GM12891 (cell line): ENCODE measurements around the gene DOCK4.
A peak's percentile ranks its signal among the peaks of the same experiment; 100 is the strongest.

ENCODE experiments used
- DNase-seq: peaks from one replicate; pipeline ENCODE4 v3.0.0; 2011; ENCODE audit warnings: low spot score; ENCODE audit not compliant: insufficient read length
- FAIRE-seq: peaks from 2 replicates; lab custom pipeline; 2011; peaks lifted over from hg19 to GRCh38; lab: Jason Lieb, UNC
- PAX5 ChIP-seq: IDR thresholded peaks from 2 replicates; pipeline ENCODE4 v1.6.1; 2011; ENCODE audit warnings: low read length, moderate library complexity, mild to moderate bottlenecking; ENCODE audit not compliant: insufficient read depth, severe bottlenecking
- POLR2A ChIP-seq: IDR thresholded peaks from 2 replicates; pipeline ENCODE4 v1.6.1; 2011; ENCODE audit warnings: low read depth, low read length, control low read depth
- POLR2AphosphoS5 ChIP-seq: IDR thresholded peaks from 2 replicates; pipeline ENCODE4 v1.6.1; 2011; ENCODE audit warnings: low read depth, low read length, control low read depth
- POU2F2 ChIP-seq: IDR thresholded peaks from 2 replicates; pipeline ENCODE4 v1.6.1; 2011; ENCODE audit warnings: low read depth, mild to moderate bottlenecking, control low read depth, low read length, moderate library complexity
- SPI1 ChIP-seq: IDR thresholded peaks from 2 replicates; pipeline ENCODE4 v1.6.1; 2011; ENCODE audit warnings: low read depth, low read length, control low read depth
- TAF1 ChIP-seq: IDR thresholded peaks from 2 replicates; pipeline ENCODE4 v1.6.1; 2011; ENCODE audit warnings: low read depth, low read length, control low read depth

Gene DOCK4

DNA sequence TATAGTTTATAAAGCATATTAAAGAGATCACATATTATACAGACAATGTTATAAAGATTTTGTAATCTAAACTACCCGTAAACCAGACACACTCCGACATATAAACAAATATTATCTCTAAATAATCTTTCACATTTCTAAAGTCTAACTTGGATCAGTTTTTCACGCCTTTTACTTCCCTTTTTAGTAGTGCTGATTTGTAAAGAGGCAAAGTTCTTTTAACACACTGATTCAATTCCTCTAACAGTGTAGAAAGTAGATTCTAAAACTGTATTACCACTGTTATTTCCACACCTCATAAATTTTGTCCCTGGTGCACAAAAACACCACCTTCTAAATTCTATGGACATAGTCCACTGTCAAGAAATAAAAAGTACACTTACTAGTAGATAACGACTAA lies 230.9 kb downstream of the DOCK4 start:
- DNase-seq, result no peak
- no peak for FAIRE-seq

DNA sequence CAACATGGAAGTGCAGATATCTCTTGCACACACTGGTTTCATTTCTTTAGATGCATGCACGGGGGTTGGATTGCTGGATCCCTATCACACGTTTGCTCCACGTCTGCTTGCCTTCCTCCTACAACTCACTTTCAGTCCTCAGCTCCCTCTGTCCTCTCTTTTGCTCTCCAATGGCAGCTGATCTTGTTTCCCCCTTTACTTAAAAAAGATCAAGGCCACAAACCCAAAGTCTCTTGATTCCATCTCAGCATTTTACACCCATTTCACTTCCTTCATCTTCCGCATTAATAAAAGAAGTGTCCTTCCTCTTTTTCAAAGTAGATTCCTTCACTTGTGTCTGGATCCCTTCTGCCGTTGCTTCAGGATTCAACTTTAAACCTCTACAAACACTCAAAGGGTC lies 245.2 kb downstream of the DOCK4 start:
- FAIRE-seq (no peak), DNase-seq (no peak)
- TF ChIP-seq POLR2A (no peak), POLR2AphosphoS5 (no peak), PAX5 (no peak), TAF1 (no peak), POU2F2 (no peak), SPI1 (no peak)

More for the DNA sequence above, 230.9 kb downstream of the DOCK4 start:
- TF ChIP-seq POLR2AphosphoS5 (no peak), TAF1 (no peak), POU2F2 (no peak), PAX5 (no peak), SPI1 (no peak), POLR2A (no peak)

DNA sequence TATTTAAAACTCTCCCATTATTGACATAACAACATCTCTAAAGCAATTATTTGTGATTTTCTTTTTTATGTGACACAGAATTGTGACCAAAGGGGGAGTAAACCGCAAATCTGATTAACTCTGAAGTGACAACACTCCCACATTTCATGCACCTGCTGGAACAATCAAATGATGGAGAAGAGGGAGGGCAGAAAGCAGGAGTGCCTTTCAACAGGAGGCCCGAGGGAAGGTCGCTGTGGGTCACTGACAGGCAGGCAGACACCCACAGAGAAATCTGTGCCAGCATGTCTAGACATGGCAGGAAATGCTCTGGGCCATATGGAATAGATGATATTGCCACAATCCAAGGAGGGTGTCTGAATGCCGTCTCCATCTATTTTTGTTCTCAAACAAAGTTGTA lies 247.3 kb downstream of the DOCK4 start:
- FAIRE-seq, result no peak
- TF ChIP-seq POU2F2, result no peak
- TF ChIP-seq POLR2AphosphoS5, result no peak
- no peak for TF ChIP-seq SPI1
- TF ChIP-seq POLR2A, result no peak

DNA sequence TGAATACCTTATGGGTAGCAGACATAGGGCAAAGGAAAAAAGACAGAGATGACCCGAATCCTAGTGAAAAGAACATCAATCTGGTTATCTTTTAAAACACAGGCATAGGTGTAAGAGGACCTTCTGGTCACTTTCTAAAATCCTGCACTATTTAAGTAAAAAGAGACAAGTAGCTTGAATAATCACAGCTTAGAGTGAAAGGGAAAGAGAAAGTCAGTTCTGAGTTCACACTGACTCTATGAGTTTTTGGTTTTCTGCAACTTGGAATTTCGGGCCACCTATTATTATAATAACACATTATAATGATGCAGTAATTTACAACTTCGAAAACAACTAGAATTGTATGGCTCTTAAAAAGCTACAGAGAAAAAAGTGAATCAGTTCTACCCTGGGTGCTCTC lies 247.8 kb downstream of the DOCK4 start:
- FAIRE-seq (no peak), DNase-seq (no peak)
- TF ChIP-seq POU2F2, result no peak
- TF ChIP-seq PAX5, result no peak
- no peak for TF ChIP-seq TAF1
- TF ChIP-seq SPI1, result no peak
- TF ChIP-seq POLR2AphosphoS5, result no peak
- no peak for TF ChIP-seq POLR2A

More for the DNA sequence above, 247.3 kb downstream of the DOCK4 start:
- DNase-seq, result no peak

DNA sequence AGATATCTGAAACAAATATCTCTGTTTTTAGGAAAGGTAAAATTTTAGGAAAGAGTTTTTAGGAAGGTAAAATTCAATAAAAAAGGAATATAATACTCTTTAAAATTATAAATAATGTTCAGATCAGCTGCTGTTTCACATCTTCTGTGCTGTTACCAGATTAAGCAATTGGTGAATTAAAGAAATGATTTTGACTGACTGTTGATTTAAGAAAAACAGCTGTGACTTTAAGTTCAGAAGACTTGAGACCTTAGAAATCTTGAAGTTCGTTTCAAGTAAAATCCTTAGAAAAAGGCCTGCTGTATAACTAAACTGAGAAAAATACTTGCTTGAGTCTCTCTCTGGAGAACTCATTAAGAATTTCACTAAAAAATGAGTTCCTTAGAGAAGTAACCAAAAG lies 250.6 kb downstream of the DOCK4 start:
- no peak for DNase-seq
- TF ChIP-seq POLR2AphosphoS5 (no peak), SPI1 (no peak), PAX5 (no peak), TAF1 (no peak), POLR2A (no peak), POU2F2 (no peak)
- FAIRE-seq, result no peak

DNA sequence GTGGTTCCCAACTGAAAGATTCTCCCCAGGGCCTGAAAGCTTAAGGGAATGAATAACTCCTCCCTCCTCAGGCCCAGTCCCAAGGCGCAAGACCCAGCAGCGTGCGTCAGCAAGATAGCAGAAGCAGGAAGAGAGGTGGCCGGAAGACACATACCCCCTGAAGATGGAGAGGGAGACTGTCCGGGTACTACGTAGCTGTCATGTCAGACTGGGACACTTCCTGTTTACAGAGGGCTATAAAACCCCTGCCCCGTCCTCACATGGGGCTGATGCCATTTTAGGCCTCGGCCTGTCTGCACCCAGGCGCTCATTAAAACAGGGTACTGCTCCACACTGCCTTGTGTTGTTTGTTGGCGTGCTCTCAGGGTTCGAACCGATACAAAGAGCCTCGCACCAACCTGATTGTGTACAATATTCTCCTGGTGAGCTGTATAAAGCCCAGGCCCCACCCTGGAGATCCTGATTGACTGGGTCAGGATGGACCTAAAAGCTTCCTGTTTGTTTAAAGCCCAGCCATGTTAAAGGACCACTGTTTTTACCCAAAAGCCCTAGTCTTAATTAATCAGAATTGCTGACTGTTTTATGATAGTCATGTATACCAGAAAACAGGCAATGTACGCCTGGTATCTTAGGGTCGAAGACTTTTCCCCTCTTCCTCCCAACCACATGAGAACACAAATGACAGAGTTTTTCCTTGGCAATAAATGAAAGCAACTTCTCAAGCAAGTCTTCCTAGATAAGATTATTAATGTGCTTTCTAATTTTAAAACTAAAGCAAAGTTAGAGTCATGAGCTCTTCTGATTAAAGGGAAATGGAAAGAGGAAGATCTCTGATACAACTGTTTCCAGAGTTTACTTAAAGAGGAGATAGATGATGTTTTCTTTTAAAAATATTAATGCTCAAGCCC lies 251.5 kb downstream of the DOCK4 start:
- no peak for FAIRE-seq
- TF ChIP-seq POLR2A (no peak), POU2F2 (no peak), TAF1 (no peak), PAX5 (no peak), SPI1 (no peak), POLR2AphosphoS5 (no peak)

DNA sequence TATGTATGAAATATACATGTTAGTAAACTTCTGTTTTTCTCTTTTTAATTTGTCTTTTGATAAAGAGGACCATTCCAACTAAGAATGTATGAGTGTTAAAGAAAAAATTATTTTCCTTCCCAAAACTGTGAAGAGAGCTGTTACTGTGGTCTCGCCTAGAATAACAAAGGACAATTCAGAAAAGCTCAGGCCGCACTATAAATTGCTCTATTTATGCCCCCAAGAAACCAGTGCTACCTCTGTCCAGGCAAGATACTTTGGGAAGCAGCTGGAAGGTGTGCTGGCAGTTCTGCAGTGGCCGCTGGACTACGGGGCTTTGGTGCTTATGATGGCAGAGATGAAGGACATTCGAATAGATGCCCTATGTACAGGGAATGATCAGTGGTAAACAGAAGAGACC lies 252.1 kb downstream of the DOCK4 start:
- no peak for DNase-seq

More for the DNA sequence above, 251.5 kb downstream of the DOCK4 start:
- no peak for DNase-seq

DNA sequence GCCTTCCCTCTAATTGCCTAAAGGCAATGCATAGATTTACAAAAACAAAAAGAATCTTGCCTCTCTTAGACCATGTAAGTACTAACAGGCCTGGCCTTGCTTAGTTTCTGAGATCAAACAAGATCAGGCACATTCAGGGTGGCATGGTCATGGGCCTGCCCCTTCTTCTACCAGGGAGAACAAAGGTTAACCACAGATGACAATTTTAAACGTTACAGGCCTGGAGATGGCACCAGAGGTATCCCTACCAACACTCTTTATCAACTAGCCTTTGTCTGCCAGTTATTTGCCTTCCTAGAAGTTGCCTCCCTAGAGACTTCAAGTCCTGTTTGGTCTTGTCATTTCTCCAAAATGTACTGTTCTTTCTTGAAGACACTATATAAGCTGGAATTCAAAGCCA lies 252.6 kb downstream of the DOCK4 start:
- no peak for DNase-seq
- no peak for FAIRE-seq
- TF ChIP-seq PAX5 (no peak), POLR2A (no peak), SPI1 (no peak), TAF1 (no peak), POU2F2 (no peak), POLR2AphosphoS5 (no peak)

More for the DNA sequence above, 252.1 kb downstream of the DOCK4 start:
- TF ChIP-seq POLR2A, result no peak
- TF ChIP-seq TAF1, result no peak
- no peak for TF ChIP-seq POLR2AphosphoS5
- TF ChIP-seq PAX5, result no peak
- TF ChIP-seq POU2F2, result no peak
- no peak for TF ChIP-seq SPI1
- FAIRE-seq, result no peak

DNA sequence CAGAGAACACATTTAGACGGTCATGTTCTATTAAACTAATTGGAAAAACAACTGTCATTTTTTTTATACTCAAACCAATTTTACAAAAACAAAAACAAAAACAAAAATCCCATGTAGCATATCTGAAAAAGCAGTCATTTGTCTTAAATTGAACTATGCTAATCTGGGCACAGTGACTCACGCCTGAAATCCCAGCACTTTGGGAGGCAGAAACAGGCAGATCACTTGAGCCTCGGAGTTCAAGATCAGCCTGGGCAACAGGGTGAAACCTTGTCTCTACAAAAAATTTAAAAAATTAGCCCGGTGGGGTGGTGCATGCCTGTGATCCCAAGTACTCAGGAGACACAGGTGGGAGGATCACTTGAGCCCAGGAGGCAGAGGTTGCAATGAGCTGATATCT lies 253.4 kb downstream of the DOCK4 start:
- FAIRE-seq, result peak; percentile 20
- TF ChIP-seq POU2F2 (no peak), SPI1 (no peak), POLR2AphosphoS5 (no peak)

DNA sequence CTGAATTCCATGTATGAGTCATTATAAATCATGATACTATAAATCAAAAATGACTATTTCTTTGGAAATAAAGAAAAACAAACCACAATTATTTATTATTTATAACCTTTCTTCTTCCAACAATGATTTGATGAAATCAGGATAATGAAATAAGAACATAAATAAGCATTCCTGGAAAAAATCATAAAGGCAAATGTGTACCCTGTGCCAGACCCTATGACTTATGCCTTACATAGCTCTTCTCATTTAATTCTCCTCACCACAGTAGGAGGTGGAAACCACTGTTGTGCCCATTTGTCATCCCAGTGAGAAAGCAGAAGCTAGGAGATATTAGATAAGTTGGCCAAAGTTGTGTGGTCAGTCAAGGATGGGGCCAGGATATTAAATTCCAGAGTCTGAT lies 255.1 kb downstream of the DOCK4 start:
- FAIRE-seq, result no peak
- no peak for DNase-seq
- TF ChIP-seq POU2F2 (no peak), SPI1 (no peak), PAX5 (no peak), POLR2AphosphoS5 (no peak), POLR2A (no peak), TAF1 (no peak)

More for the DNA sequence above, 253.4 kb downstream of the DOCK4 start:
- DNase-seq, result no peak
